ENCODE results near the gene SETD2.

DNA sequence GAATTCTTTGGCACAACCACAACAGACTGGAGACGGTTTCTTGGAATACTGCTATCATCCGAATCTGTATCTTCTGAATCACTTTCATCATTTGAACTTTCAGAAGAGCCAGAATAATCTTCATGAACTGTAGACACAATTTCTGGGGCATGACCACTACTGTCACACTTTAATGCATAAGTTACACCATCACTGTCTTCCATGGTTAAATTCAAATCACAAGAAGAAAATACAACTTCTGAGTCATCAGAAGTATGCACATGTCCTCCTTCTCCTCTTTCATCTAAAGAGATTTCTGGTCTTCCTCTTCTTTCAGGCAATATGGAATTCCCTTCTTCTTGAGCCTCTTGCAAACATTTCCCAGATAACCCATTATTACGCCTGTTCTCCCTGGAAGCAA is 42.5 kb downstream of the SETD2 start:
- TF ChIP-seq, protein P1, sequence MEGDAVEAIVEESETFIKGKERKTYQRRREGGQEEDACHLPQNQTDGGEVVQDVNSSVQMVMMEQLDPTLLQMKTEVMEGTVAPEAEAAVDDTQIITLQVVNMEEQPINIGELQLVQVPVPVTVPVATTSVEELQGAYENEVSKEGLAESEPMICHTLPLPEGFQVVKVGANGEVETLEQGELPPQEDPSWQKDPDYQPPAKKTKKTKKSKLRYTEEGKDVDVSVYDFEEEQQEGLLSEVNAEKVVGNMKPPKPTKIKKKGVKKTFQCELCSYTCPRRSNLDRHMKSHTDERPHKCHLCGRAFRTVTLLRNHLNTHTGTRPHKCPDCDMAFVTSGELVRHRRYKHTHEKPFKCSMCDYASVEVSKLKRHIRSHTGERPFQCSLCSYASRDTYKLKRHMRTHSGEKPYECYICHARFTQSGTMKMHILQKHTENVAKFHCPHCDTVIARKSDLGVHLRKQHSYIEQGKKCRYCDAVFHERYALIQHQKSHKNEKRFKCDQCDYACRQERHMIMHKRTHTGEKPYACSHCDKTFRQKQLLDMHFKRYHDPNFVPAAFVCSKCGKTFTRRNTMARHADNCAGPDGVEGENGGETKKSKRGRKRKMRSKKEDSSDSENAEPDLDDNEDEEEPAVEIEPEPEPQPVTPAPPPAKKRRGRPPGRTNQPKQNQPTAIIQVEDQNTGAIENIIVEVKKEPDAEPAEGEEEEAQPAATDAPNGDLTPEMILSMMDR (conservative IDR thresholded peaks at IDR 0.05), result no peak
- no peak for TF ChIP-seq EZH2 (IDR thresholded peaks at IDR 0.05; ENCODE audit: low read depth)

Measured in PC-9 (cell line).